Measurements from ENCODE around the gene PCGF2. TPM values are rescaled to one million over a fixed set of nuclear protein-coding genes. Genes with fewer than 3 reads are reported as not detected.
"Not testable (repeated sequence)": the region's sequence is repeated elsewhere in the genome, so short reads cannot be mapped to it uniquely, and the experiment has no call there.

PCGF2 gene
- polyA plus RNA-seq, 1 donor from 2014 or later, result 11.7 TPM

GRCh38 chr17:38794221-38794620 lies 46.1 kb upstream of the PCGF2 start:
- TF ChIP-seq, protein P1, sequence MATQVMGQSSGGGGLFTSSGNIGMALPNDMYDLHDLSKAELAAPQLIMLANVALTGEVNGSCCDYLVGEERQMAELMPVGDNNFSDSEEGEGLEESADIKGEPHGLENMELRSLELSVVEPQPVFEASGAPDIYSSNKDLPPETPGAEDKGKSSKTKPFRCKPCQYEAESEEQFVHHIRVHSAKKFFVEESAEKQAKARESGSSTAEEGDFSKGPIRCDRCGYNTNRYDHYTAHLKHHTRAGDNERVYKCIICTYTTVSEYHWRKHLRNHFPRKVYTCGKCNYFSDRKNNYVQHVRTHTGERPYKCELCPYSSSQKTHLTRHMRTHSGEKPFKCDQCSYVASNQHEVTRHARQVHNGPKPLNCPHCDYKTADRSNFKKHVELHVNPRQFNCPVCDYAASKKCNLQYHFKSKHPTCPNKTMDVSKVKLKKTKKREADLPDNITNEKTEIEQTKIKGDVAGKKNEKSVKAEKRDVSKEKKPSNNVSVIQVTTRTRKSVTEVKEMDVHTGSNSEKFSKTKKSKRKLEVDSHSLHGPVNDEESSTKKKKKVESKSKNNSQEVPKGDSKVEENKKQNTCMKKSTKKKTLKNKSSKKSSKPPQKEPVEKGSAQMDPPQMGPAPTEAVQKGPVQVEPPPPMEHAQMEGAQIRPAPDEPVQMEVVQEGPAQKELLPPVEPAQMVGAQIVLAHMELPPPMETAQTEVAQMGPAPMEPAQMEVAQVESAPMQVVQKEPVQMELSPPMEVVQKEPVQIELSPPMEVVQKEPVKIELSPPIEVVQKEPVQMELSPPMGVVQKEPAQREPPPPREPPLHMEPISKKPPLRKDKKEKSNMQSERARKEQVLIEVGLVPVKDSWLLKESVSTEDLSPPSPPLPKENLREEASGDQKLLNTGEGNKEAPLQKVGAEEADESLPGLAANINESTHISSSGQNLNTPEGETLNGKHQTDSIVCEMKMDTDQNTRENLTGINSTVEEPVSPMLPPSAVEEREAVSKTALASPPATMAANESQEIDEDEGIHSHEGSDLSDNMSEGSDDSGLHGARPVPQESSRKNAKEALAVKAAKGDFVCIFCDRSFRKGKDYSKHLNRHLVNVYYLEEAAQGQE (IDR thresholded peaks at IDR 0.05; ENCODE audit: borderline replicate concordance), result no peak
- TF ChIP-seq RAD21 (conservative IDR thresholded peaks at IDR 0.05), result no peak
- TF ChIP-seq SMC3 (conservative IDR thresholded peaks at IDR 0.05; ENCODE audit: poor library complexity), result no peak
- TF ChIP-seq EZH2 (IDR thresholded peaks at IDR 0.05; ENCODE audit: borderline replicate concordance, insufficient read depth, low read length, poor library complexity, severe bottlenecking), result no peak
- TF ChIP-seq POLR2AphosphoS5 (IDR thresholded peaks at IDR 0.05), result no peak
- no peak for TF ChIP-seq TAF1 (IDR thresholded peaks at IDR 0.05; ENCODE audit: low read depth)
- no peak for TF ChIP-seq MXI1 (conservative IDR thresholded peaks at IDR 0.05; ENCODE audit: poor library complexity, severe bottlenecking)
- no peak for TF ChIP-seq CTCF (IDR thresholded peaks at IDR 0.05; ENCODE audit: poor library complexity, severe bottlenecking)
- TF ChIP-seq EP300 (conservative IDR thresholded peaks at IDR 0.05; ENCODE audit: poor library complexity, severe bottlenecking), result no peak
- H2AFZ ChIP-seq (ENCODE audit: low read depth, low read length), result no peak overlapping the region
- H3K9me2 ChIP-seq (ENCODE audit: insufficient read depth, low read length), result no peaks in the 10 kb centered on the region
- no peak overlapping the region for H3K4me2 ChIP-seq (ENCODE audit: low read length)
- H3K36me3 ChIP-seq (ENCODE audit: insufficient read depth, low read length), result no peaks in the 10 kb centered on the region
- H3K9ac ChIP-seq (ENCODE audit: low read length), result no peak overlapping the region
- no peak overlapping the region for H3K4me3 ChIP-seq (ENCODE audit: low read length)
- peaks cover 55% of the 10 kb centered on the region for H3K79me2 ChIP-seq (replicated peaks; ENCODE audit: insufficient read depth, low read length)
- no peaks in the 10 kb centered on the region for H3K27me3 ChIP-seq (ENCODE audit: insufficient read depth, low read depth, low read length)
- H3F3A ChIP-seq (ENCODE audit: insufficient read depth, low read length, poor library complexity, severe bottlenecking), result peaks cover 6% of the 10 kb centered on the region
- no peaks in the 10 kb centered on the region for H3K9me3 ChIP-seq (ENCODE audit: low read length)
- H3K27ac ChIP-seq (ENCODE audit: low read length), result no peak overlapping the region
- no peaks in the 10 kb centered on the region for H4K20me1 ChIP-seq (ENCODE audit: insufficient read depth)

GRCh38 chr17:38791162-38791561 lies 43.0 kb upstream of the PCGF2 start:
- no peak overlapping the region for H3K4me2 ChIP-seq (ENCODE audit: low read length)
- H3K9me2 ChIP-seq (ENCODE audit: insufficient read depth, low read length), result no peaks in the 10 kb centered on the region
- no peaks in the 10 kb centered on the region for H3K27me3 ChIP-seq (ENCODE audit: insufficient read depth, low read depth, low read length)
- no peak overlapping the region for H3K27ac ChIP-seq (ENCODE audit: low read length)
- no peak overlapping the region for H3K9ac ChIP-seq (ENCODE audit: low read length)
- no peak overlapping the region for H2AFZ ChIP-seq (ENCODE audit: low read depth, low read length)
- no peaks in the 10 kb centered on the region for H3K9me3 ChIP-seq (ENCODE audit: low read length)
- H3K36me3 ChIP-seq (ENCODE audit: insufficient read depth, low read length), result no peaks in the 10 kb centered on the region
- no peak for TF ChIP-seq SMC3 (conservative IDR thresholded peaks at IDR 0.05; ENCODE audit: poor library complexity)
- no peak for TF ChIP-seq EZH2 (IDR thresholded peaks at IDR 0.05; ENCODE audit: borderline replicate concordance, insufficient read depth, low read length, poor library complexity, severe bottlenecking)
- TF ChIP-seq EP300 (conservative IDR thresholded peaks at IDR 0.05; ENCODE audit: poor library complexity, severe bottlenecking), result no peak
- no peak for TF ChIP-seq CTCF (IDR thresholded peaks at IDR 0.05; ENCODE audit: poor library complexity, severe bottlenecking)
- no peak for TF ChIP-seq MXI1 (conservative IDR thresholded peaks at IDR 0.05; ENCODE audit: poor library complexity, severe bottlenecking)
- no peak for TF ChIP-seq RAD21 (conservative IDR thresholded peaks at IDR 0.05)
- no peak for TF ChIP-seq POLR2AphosphoS5 (IDR thresholded peaks at IDR 0.05)
- TF ChIP-seq TAF1 (IDR thresholded peaks at IDR 0.05; ENCODE audit: low read depth), result no peak
- TF ChIP-seq, protein P1 (IDR thresholded peaks at IDR 0.05; ENCODE audit: borderline replicate concordance), result no peak
- H3F3A ChIP-seq (ENCODE audit: insufficient read depth, low read length, poor library complexity, severe bottlenecking), result no peaks in the 10 kb centered on the region
- H3K79me2 ChIP-seq (replicated peaks; ENCODE audit: insufficient read depth, low read length), result peaks cover 29% of the 10 kb centered on the region
- H3K4me3 ChIP-seq (ENCODE audit: low read length), result no peak overlapping the region
- H4K20me1 ChIP-seq (ENCODE audit: insufficient read depth), result no peaks in the 10 kb centered on the region

DNA sequence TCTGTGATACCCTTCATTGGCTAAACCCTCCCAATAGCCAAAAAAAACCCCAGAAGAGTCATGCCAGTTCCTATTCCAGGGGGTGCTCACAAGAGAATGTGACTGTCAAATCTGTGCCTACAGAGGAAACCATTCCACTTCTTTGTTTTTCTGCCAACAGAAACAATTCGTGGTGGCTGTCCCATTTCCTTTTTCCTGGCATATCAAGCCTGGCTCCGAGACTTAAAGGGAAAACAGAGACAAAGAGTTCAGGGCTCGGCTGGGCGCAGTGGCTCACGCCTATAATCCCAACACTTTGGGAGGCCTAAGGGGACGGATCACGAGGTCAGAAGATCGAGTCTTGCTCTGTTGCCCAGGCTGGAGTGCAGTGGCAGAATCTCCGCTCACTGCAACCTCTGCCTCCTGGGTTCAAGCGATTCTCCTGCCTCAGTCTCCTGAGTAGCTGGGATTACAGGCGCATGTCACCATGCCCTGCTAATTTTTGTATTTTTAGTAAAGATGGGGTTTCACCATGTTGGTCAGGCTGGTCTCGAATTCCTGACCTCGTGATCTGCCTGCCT lies 42.1 kb upstream of the PCGF2 start:
- H3K9ac ChIP-seq (ENCODE audit: low read length); H2AFZ ChIP-seq (ENCODE audit: low read depth, low read length); H3K27ac ChIP-seq (ENCODE audit: low read length); H3K36me3 ChIP-seq (ENCODE audit: insufficient read depth, low read length); H3K4me3 ChIP-seq (ENCODE audit: low read length); H3F3A ChIP-seq (ENCODE audit: insufficient read depth, low read length, poor library complexity, severe bottlenecking); H3K9me3 ChIP-seq (ENCODE audit: low read length); H4K20me1 ChIP-seq (ENCODE audit: insufficient read depth); H3K4me2 ChIP-seq (ENCODE audit: low read length); H3K27me3 ChIP-seq (ENCODE audit: insufficient read depth, low read depth, low read length); H3K9me2 ChIP-seq (ENCODE audit: insufficient read depth, low read length): not testable (repeated sequence)
- peaks cover 20% of the 10 kb centered on the region for H3K79me2 ChIP-seq (replicated peaks; ENCODE audit: insufficient read depth, low read length)

Data from neural cell (in vitro differentiated cells).